A549 (cell line): ENCODE measurements around the gene MRPL55. TPM values are rescaled to one million over a fixed set of nuclear protein-coding genes. Genes with fewer than 3 reads are reported as not detected.

Experiments
- ATAC-seq, 2 experiments: fragments of 200-7000 bp in 1 of 2; fragments of >200 bp in 1 of 2; cut with Nextera tagmentation in 1 of 2; cut with Tn5 transposase in 1 of 2; 3 replicates each; pipeline versions ENCODE4 v1.8.0 to v1.9.1; 2018 to 2020; ENCODE audit warnings: mild to moderate bottlenecking in 1 of 2, moderate library complexity in 1 of 2
- CTCF ChIA-PET: fragments of 300-600 bp; sonication (Branson Sonifier 250); formaldehyde crosslinking; extraction: SDS; loops from one replicate; lab custom pipeline; 2021; ENCODE audit warnings: antibody characterized with exemption, inconsistent platforms; lab: Yijun Ruan, JAX
- POLR2A ChIA-PET: fragments of 350-600 bp; formaldehyde crosslinking; extraction: SDS; loops from one replicate; lab custom pipeline; 2021; ENCODE audit warnings: antibody characterized with exemption, inconsistent platforms; lab: Yijun Ruan, JAX
- DNase-seq, 2 experiments: peaks; one replicate each; pipeline versions ENCODE4 v3.0.0 to v3.0.0-alpha.2; 2011 to 2016; ENCODE audit warnings: low read depth in 1 of 2, low spot score in 1 of 2
- FAIRE-seq: peaks from 2 replicates; lab custom pipeline; 2011; peaks lifted over from hg19 to GRCh38; lab: Jason Lieb, UNC
- H3K27ac ChIP-seq, 2 experiments: fragments of >200 bp; sonication (Bioruptor Twin); formaldehyde crosslinking; 3 replicates each; pipeline ENCODE4 v1.5.1; 2016 to 2017
- H3K4me1 ChIP-seq: fragments of >200 bp; sonication (Bioruptor Twin); formaldehyde crosslinking; 3 replicates; pipeline ENCODE4 v1.6.1; 2016
- H3K4me2 ChIP-seq: fragments of >200 bp; sonication (Bioruptor Twin); formaldehyde crosslinking; 3 replicates; pipeline ENCODE4 v1.6.1; 2016
- H3K4me3 ChIP-seq: fragments of >200 bp; sonication (Bioruptor Twin); formaldehyde crosslinking; 3 replicates; pipeline ENCODE4 v1.5.1; 2016
- H3K9me3 ChIP-seq: fragments of >200 bp; sonication (Bioruptor Twin); formaldehyde crosslinking; 3 replicates; pipeline ENCODE4 v1.6.1; 2016
- ATOH8 ChIP-seq: fragments of 250-450 bp; sonication (Bioruptor Pico); IDR thresholded peaks from 2 replicates; pipeline ENCODE4 v1.5.0; 2020; ENCODE audit warnings: low read depth, mild to moderate bottlenecking, moderate library complexity
- CBX2 ChIP-seq: fragments of 200-600 bp; sonication (generic); IDR thresholded peaks from 2 replicates; pipeline ENCODE4 v1.6.1; 2016; ENCODE audit warnings: low read depth, mild to moderate bottlenecking, borderline replicate concordance
- CBX8 ChIP-seq: fragments of 200-600 bp; sonication (generic); IDR thresholded peaks from 2 replicates; pipeline ENCODE4 v1.6.1; 2016
- CEBPB ChIP-seq, 2 experiments: fragments of >200 bp in 1 of 2; sonication (Bioruptor Twin) in 1 of 2; formaldehyde crosslinking in 1 of 2; IDR thresholded peaks; 2 replicates each; pipeline ENCODE4 v1.6.1; 2012 to 2016
- CHD4 ChIP-seq: fragments of 200-600 bp; sonication (generic); IDR thresholded peaks from 2 replicates; pipeline ENCODE4 v1.6.1; 2016; ENCODE audit warnings: antibody characterized with exemption, mild to moderate bottlenecking, borderline replicate concordance
- CTCF ChIP-seq: fragments of >200 bp; sonication (Bioruptor Twin); formaldehyde crosslinking; IDR thresholded peaks from 3 replicates; pipeline ENCODE4 v1.5.1; 2016
- ESRRA ChIP-seq: fragments of 150-350 bp; IDR thresholded peaks from 2 replicates; pipeline ENCODE4 v1.6.1; 2014; ENCODE audit warnings: mild to moderate bottlenecking, low read length, borderline replicate concordance
- FOSL2 ChIP-seq, 2 experiments: fragments of 450-650 bp in 1 of 2; fragments of >200 bp in 1 of 2; sonication (Bioruptor Twin) in 1 of 2; formaldehyde crosslinking; IDR thresholded peaks; 2 replicates each; pipeline versions ENCODE4 v1.5.0 to v1.6.1; 2016 to 2020; ENCODE audit warnings: mild to moderate bottlenecking in 1 of 2, moderate library complexity in 1 of 2
- HES2 ChIP-seq: fragments of >200 bp; sonication (Bioruptor Twin); formaldehyde crosslinking; IDR thresholded peaks from 2 replicates; pipeline ENCODE4 v1.6.1; 2016
- HOXA7 ChIP-seq: fragments of 250-450 bp; sonication (Bioruptor Pico); IDR thresholded peaks from 2 replicates; pipeline ENCODE4 v1.5.0; 2020; ENCODE audit warnings: mild to moderate bottlenecking, moderate library complexity
- JUNB ChIP-seq: fragments of >200 bp; sonication (Bioruptor Twin); formaldehyde crosslinking; IDR thresholded peaks from 2 replicates; pipeline ENCODE4 v1.6.1; 2016
- MAZ ChIP-seq: fragments of 150-350 bp; IDR thresholded peaks from 2 replicates; pipeline ENCODE4 v1.6.1; 2014; ENCODE audit warnings: antibody characterized with exemption, low read depth, low read length, borderline replicate concordance
- NFE2L2 ChIP-seq: fragments of 150-350 bp; conservative IDR thresholded peaks from 2 replicates; pipeline ENCODE4 v1.6.1; 2014; ENCODE audit warnings: low read length
- NPAS2 ChIP-seq: fragments of 250-450 bp; sonication (Bioruptor Pico); IDR thresholded peaks from 2 replicates; pipeline ENCODE4 v1.8.0; 2022; ENCODE audit warnings: mild to moderate bottlenecking, moderate library complexity, borderline replicate concordance
- PBX3 ChIP-seq: IDR thresholded peaks from 2 replicates; pipeline ENCODE4 v1.6.1; 2012
- PHF8 ChIP-seq: fragments of 200-600 bp; sonication (generic); IDR thresholded peaks from 2 replicates; pipeline ENCODE4 v1.6.1; 2016; ENCODE audit warnings: low read depth, mild to moderate bottlenecking, antibody characterized with exemption, moderate library complexity, borderline replicate concordance
- RCOR1 ChIP-seq: fragments of 150-350 bp; IDR thresholded peaks from 2 replicates; pipeline ENCODE4 v1.6.1; 2014; ENCODE audit warnings: antibody characterized with exemption, low read length, low read depth
- RFX5 ChIP-seq: fragments of 450-650 bp; IDR thresholded peaks from 2 replicates; pipeline ENCODE4 v1.7.1; 2014; ENCODE audit warnings: antibody characterized with exemption, mild to moderate bottlenecking, moderate library complexity
- TP53 ChIP-seq: fragments of 250-450 bp; sonication (Bioruptor Pico); IDR thresholded peaks from 2 replicates; pipeline ENCODE4 v1.5.0; 2021; ENCODE audit warnings: mild to moderate bottlenecking, moderate library complexity
- ZNF302 ChIP-seq: fragments of 250-450 bp; sonication (Bioruptor Pico); IDR thresholded peaks from 2 replicates; pipeline ENCODE4 v1.9.0; 2021; ENCODE audit warnings: inconsistent platforms, mild to moderate bottlenecking, moderate library complexity
- WGBS: methylation state at CpG from one replicate; pipeline ENCODE4 v1.1.6; 2017; ENCODE audit errors: missing lambda C conversion rate; 5-methylcytosine and 5-hydroxymethylcytosine counted together
- polyA plus RNA-seq, 4 experiments: library from polyadenylated mRNA; depleted of rRNA in 3 of 4; stranded (reverse); fragments of >200 nt; fragmentation: RNase III in 1 of 4; extraction: RNeasy Plus Mini Kit Qiagen cat#74134 plus additional on column Dnase treatment in 1 of 4; gene quantifications; 2 replicates in 3 of 4; 3 replicates in 1 of 4; pipeline ENCODE4 v1.2.3, GENCODE V29; 2011 to 2017

MRPL55 gene
- polyA plus RNA-seq, 2 of the 4 experiments (the other 2 are of a cell fraction) = 54.2 to 80.0 TPM

GRCh38 chr1:228154670-228155571, 45.8 kb upstream of the MRPL55 start:
- DNase-seq (no peak), ATAC-seq (no peak), FAIRE-seq (no peak)
- H3K4me2 ChIP-seq = no peak overlapping the region
- H3K4me1 ChIP-seq = no peaks in the 10 kb centered on the region
- ChIA-PET CTCF (interaction anchor here (8.2 kb wide), 1 partner anchor 11 kb away, joined by 89 read pairs; the partner anchor contains the start of gene IBA57), POLR2A (no interaction called here)
- H3K9me3 ChIP-seq = no peaks in the 10 kb centered on the region
- WGBS = 83% methylated on average over 20 of the region's 20 CpGs
- H3K27ac ChIP-seq = no peak overlapping the region
- no peak overlapping the region for H3K4me3 ChIP-seq
- TF ChIP-seq CBX8 (no peak), CHD4 (no peak), ESRRA (no peak), PBX3 (no peak), CTCF (no peak), MAZ (no peak), RCOR1 (no peak), ATOH8 (no peak), CEBPB (IDR thresholded peaks at IDR 0.05) (no peak), NFE2L2 (no peak), CBX2 (no peak), FOSL2 (IDR thresholded peaks at IDR 0.05) (no peak), FOSL2 (CRISPR knock-in tag; IDR thresholded peaks at IDR 0.05) (no peak), JUNB (no peak), NPAS2 (CRISPR knock-in tag) (no peak)

- FAIRE-seq (no peak), ATAC-seq (no peak), DNase-seq (no peak)
- Histone ChIP-seq H3K4me2 (no peak overlapping the region), H3K27ac (no peak overlapping the region), H3K4me3 (no peak overlapping the region), H3K9me3 (no peaks in the 10 kb centered on the region), H3K4me1 (peaks cover 2% of the 10 kb centered on the region; the same call in 1 of the 3 replicates)
- 91% methylated on average over 9 of the region's 11 CpGs for WGBS
- POLR2A ChIA-PET = interaction anchor here (4.0 kb wide), 1 partner anchor 11 kb away, joined by 35 read pairs; the partner anchor contains the start of gene IBA57
- CTCF ChIA-PET = interaction anchor here (8.2 kb wide), 1 partner anchor 11 kb away, joined by 89 read pairs; the partner anchor contains the start of gene IBA57
- TF ChIP-seq ZNF302 (CRISPR knock-in tag) = no peak
- no peak for TF ChIP-seq CHD4
- no peak for TF ChIP-seq CBX8
- no peak for TF ChIP-seq RFX5
- no peak for TF ChIP-seq TP53 (CRISPR knock-in tag)
- no peak for TF ChIP-seq HOXA7 (CRISPR knock-in tag)
- TF ChIP-seq HES2 = no peak
- no peak for TF ChIP-seq PHF8
These were observed 45.0 kb upstream of the MRPL55 start for GRCh38 chr1:228154021-228154669.
